ENCODE data around the gene ANKMY1. TPM values are rescaled to one million over a fixed set of nuclear protein-coding genes. Genes with fewer than 3 reads are reported as not detected.
"Not testable (repeated sequence)": the region's sequence is repeated elsewhere in the genome, so short reads cannot be mapped to it uniquely, and the experiment has no call there.

The ANKMY1 gene
- total and polyA plus RNA-seq, 11 donors, result 2.4 to 11.7 (median 5.5) TPM

DNA sequence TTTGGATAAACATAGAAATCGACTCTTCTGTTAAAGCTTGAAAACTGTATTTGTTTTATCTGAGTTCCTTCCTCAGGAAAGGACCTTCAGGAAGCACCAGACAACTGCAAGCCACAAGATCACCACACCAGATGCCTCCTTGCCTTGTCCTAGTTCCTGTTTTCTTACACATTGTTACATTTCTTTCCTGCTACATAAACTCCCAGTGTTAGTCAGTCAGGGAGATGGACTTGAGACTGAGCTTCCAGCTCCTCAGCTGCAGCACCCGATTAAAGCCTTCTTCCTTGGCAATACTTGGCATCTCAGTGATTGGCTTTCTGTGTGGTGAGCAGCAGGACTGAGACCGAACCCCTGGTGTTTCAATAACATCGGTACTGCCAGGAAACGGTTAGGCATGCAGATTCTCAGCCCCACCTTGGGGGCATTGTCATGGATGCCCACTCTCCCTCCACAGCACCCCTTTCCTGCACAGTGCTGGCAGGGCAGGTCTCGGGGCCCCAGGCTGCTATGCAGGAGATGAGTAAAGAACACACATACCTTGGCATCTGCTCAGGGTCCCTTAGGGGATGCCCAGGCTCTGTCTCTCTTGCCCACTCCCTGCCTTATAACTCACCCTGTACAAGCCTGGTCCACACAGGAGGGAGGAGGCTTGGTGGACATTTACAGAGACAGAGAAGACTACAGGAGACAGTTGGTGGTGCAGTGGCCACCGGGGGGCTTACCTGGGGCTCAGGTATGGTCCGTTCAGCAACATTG is 32.6 kb downstream of the ANKMY1 start:
- Histone ChIP-seq H3K36me3 (peaks cover 0 to 51% (median 14%) of the 10 kb centered on the region in 9 donors), H3K4me1 (peaks cover 0 to 4% (median 0%) of the 10 kb centered on the region in 12 donors), H3K4me3 (no peak overlapping the region), H3K27me3 (peaks cover 0 to 2% (median 0%) of the 10 kb centered on the region in 9 donors), H3K9me3 (peaks cover 0 to 21% (median 0%) of the 10 kb centered on the region in 12 donors), H3K27ac (no peak overlapping the region)
- no peak for TF ChIP-seq POLR2A (IDR thresholded peaks at IDR 0.05)
- TF ChIP-seq, protein P1, sequence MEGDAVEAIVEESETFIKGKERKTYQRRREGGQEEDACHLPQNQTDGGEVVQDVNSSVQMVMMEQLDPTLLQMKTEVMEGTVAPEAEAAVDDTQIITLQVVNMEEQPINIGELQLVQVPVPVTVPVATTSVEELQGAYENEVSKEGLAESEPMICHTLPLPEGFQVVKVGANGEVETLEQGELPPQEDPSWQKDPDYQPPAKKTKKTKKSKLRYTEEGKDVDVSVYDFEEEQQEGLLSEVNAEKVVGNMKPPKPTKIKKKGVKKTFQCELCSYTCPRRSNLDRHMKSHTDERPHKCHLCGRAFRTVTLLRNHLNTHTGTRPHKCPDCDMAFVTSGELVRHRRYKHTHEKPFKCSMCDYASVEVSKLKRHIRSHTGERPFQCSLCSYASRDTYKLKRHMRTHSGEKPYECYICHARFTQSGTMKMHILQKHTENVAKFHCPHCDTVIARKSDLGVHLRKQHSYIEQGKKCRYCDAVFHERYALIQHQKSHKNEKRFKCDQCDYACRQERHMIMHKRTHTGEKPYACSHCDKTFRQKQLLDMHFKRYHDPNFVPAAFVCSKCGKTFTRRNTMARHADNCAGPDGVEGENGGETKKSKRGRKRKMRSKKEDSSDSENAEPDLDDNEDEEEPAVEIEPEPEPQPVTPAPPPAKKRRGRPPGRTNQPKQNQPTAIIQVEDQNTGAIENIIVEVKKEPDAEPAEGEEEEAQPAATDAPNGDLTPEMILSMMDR (IDR thresholded peaks at IDR 0.05), result no peak
- WGBS, 4 donors, result 81 to 91% (median 90%) methylated on average over 7 to 8 of the region's 8 CpGs
- intact Hi-C loops (cut with DNase I), result no loop called here
- DNase-seq (no peak), ATAC-seq (no peak)

DNA sequence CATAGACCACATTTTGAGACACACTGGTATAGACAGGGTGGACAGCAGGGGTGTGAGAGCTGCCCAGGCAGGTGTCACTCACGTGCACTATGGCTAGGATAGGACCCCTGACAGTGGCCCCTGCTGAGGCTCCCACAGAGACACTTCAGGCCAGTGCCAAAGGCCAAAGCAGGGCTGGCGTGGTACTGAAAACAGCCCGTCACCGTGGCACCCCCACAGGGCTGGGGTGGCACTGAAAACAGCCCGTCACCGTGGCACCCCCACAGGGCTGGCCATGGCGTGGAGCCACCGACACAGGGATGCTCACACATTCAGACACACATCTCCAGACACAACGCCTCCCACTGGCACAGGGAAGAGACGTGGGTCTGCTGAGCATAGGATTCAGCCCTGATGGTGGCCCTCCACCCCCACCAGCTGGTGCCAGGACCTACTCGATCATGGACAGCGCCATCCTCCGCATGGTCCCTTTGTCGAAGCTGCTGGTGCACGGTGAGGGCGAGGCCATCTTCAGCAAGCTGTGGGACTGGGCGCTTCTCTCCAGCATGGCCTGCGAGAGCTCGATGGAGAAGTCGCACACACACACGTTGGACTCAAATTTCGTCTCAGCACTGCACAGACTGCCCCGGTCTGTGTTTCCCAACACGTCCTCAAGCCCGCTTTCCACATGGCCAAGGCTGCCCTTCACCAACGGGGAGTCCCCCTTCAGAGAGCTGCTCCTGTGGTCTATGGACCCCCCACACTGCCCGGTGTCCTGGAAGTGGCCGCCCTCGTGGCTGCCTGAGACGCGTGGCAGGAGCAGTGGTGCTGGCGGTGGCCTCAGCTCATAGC is 34.1 kb downstream of the ANKMY1 start:
- intact Hi-C loops (cut with DNase I), result no loop called here
- Histone ChIP-seq H3K4me3 (no peak overlapping the region), H3K9me3 (peaks cover 0 to 21% (median 0%) of the 10 kb centered on the region in 12 donors), H3K27ac (no peak overlapping the region), H3K4me1 (peaks cover 0 to 9% (median 0%) of the 10 kb centered on the region in 12 donors), H3K27me3 (peaks cover 0 to 7% (median 0%) of the 10 kb centered on the region in 9 donors), H3K36me3 (peaks cover 0 to 47% (median 14%) of the 10 kb centered on the region in 9 donors)
- TF ChIP-seq POLR2A (IDR thresholded peaks at IDR 0.05), result no peak
- TF ChIP-seq, protein P1 (IDR thresholded peaks at IDR 0.05), result no peak
- 96 to 98% (median 98%) methylated on average over 29 to 32 of the region's 32 CpGs for WGBS, 4 donors
- ATAC-seq (peak in 1 of 4 donors; percentile 38), DNase-seq (no peak)

DNA sequence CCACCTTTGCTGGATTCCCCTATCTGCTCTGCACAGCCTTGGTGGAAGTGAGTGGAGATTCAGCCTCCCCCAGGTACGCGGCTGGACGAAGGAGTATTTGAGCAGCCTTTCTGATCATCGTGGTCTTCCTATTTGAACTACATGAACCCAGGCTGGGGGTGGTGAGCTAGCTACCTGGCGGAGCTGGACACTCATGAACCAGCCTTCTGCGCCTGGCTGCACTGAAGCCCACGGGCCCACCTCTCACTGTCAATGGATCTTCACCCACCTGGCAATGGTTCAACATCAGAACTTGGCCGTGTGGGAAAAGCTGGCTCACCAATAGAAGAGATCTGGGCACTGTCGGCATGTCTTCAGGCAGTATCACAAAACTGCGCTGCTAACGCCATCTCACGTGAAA is 35.4 kb downstream of the ANKMY1 start:
- Histone ChIP-seq H3K4me1 (peaks cover 0 to 9% (median 0%) of the 10 kb centered on the region in 12 donors), H3K4me3 (no peak overlapping the region), H3K27me3 (peaks cover 0 to 7% (median 0%) of the 10 kb centered on the region in 9 donors), H3K27ac (no peak overlapping the region), H3K9me3 (peaks cover 0 to 21% (median 0%) of the 10 kb centered on the region in 12 donors), H3K36me3 (peaks cover 0 to 44% (median 14%) of the 10 kb centered on the region in 9 donors)
- DNase-seq (no peak), ATAC-seq (no peak)
- intact Hi-C loops (cut with DNase I), result no loop called here
- no peak for TF ChIP-seq POLR2A (IDR thresholded peaks at IDR 0.05)
- TF ChIP-seq, protein P1 (IDR thresholded peaks at IDR 0.05), result no peak
- 92 to 96% (median 94%) methylated on average over 11 to 12 of the region's 12 CpGs for WGBS, 4 donors

DNA sequence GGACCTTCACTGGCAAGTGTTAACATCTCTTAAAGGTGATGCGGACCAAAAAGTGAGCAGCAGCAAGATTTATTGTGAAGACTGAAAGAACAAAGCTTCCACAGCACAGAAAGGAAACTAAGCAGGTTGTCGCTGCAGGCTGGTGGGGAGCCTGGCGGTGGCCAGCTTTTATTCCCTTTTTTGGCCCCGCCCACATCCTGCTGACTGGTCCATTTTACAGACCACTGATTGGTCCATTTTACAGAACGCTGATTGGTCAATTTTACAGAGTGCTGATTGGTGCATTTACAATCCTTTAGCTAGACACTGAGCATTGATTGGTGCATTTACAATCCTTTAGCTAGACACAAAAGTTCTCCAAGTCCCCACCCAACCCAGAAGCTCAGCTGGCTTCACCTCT is 35.9 kb downstream of the ANKMY1 start:
- peaks cover 0 to 44% (median 14%) of the 10 kb centered on the region in 9 donors for H3K36me3 ChIP-seq
- DNase-seq; H3K27ac ChIP-seq; H3K4me1 ChIP-seq; H3K27me3 ChIP-seq; ATAC-seq; H3K4me3 ChIP-seq; intact Hi-C loops (cut with DNase I): not testable (repeated sequence)
- 95 to 99% (median 97%) methylated on average over 5 of the region's 5 CpGs for WGBS, 4 donors
- H3K9me3 ChIP-seq, result peaks cover 0 to 21% (median 0%) of the 10 kb centered on the region in 12 donors
